Liver (tissue), 9 donors: ENCODE results near the gene TIAM2. TPM values are rescaled to one million over a fixed set of nuclear protein-coding genes. Genes with fewer than 3 reads are reported as not detected.
A peak's percentile ranks its signal among the peaks of the same experiment; 100 is the strongest.

ENCODE experiments used
- DNase-seq: peaks from one replicate; pipeline ENCODE4 v3.0.0-alpha.2; 2017; ENCODE audit warnings: low spot score
- H3K27ac ChIP-seq, 2 donors: one replicate each; pipeline ENCODE4 v1.7.0; 2013; ENCODE audit warnings: inconsistent platforms in 2 of 2, low read length in 2 of 2, control low read depth in 1 of 2, low read depth in 1 of 2, mild to moderate bottlenecking in 1 of 2
- H3K27me3 ChIP-seq, 4 donors: one replicate each; pipeline versions ENCODE4 v1.6.1 to v1.7.0; 2013; ENCODE audit warnings: low read length in 3 of 4, inconsistent platforms in 1 of 4, mild to moderate bottlenecking in 1 of 4, moderate library complexity in 1 of 4; ENCODE audit not compliant: control insufficient read depth in 4 of 4, insufficient read depth in 4 of 4
- H3K36me3 ChIP-seq, 4 donors: one replicate each; pipeline versions ENCODE4 v1.6.1 to v1.7.0; 2013; ENCODE audit warnings: low read length in 3 of 4, mild to moderate bottlenecking in 3 of 4, low read depth in 1 of 4, moderate library complexity in 1 of 4; ENCODE audit not compliant: control insufficient read depth in 4 of 4, insufficient read depth in 3 of 4
- H3K4me1 ChIP-seq, 4 donors: one replicate each; pipeline versions ENCODE4 v1.6.1 to v1.7.0; 2013; ENCODE audit warnings: low read length in 3 of 4, mild to moderate bottlenecking in 3 of 4, moderate library complexity in 1 of 4; ENCODE audit not compliant: control insufficient read depth in 4 of 4, insufficient read depth in 4 of 4
- H3K4me3 ChIP-seq, 3 donors: one replicate each; pipeline versions ENCODE4 v1.6.1 to v1.7.0; 2013; ENCODE audit warnings: low read length in 3 of 3, control low read depth in 1 of 3, low read depth in 1 of 3, mild to moderate bottlenecking in 1 of 3
- H3K9ac ChIP-seq, 2 donors: one replicate each; pipeline ENCODE4 v1.7.0; 2013; ENCODE audit warnings: low read length in 2 of 2, mild to moderate bottlenecking in 2 of 2, moderate library complexity in 2 of 2, control low read depth in 1 of 2, low read depth in 1 of 2
- H3K9me3 ChIP-seq, 4 donors: one replicate each; pipeline versions ENCODE4 v1.6.1 to v1.7.0; 2013; ENCODE audit warnings: low read length in 3 of 4; ENCODE audit not compliant: control insufficient read depth in 4 of 4
- EGR1 ChIP-seq, 2 donors: IDR thresholded peaks; 2 replicates each; pipeline ENCODE4 v1.6.1; 2016 to 2018; ENCODE audit warnings: antibody characterized with exemption in 2 of 2, low read depth in 2 of 2
- FOXA1 ChIP-seq: IDR thresholded peaks from 2 replicates; pipeline ENCODE4 v1.6.1; 2016; ENCODE audit warnings: antibody characterized with exemption
- FOXA2 ChIP-seq: IDR thresholded peaks from 2 replicates; pipeline ENCODE4 v1.6.1; 2016; ENCODE audit warnings: antibody characterized with exemption
- GABPA ChIP-seq, 2 donors: IDR thresholded peaks in 1 of 2; conservative IDR thresholded peaks in 1 of 2; 2 replicates each; pipeline ENCODE4 v1.6.1; 2016; ENCODE audit warnings: antibody characterized with exemption in 2 of 2, mild to moderate bottlenecking in 1 of 2, moderate library complexity in 1 of 2
- HNF4A ChIP-seq, 2 donors: conservative IDR thresholded peaks; 2 replicates each; pipeline ENCODE4 v1.6.1; 2016; ENCODE audit warnings: antibody characterized with exemption in 2 of 2, mild to moderate bottlenecking in 2 of 2
- HNF4G ChIP-seq: IDR thresholded peaks from 2 replicates; pipeline ENCODE4 v1.6.1; 2016; ENCODE audit warnings: antibody characterized with exemption
- JUND ChIP-seq, 2 donors: IDR thresholded peaks; 2 replicates each; pipeline ENCODE4 v1.6.1; 2016; ENCODE audit warnings: antibody characterized with exemption in 2 of 2
- NR2F2 ChIP-seq: IDR thresholded peaks from 2 replicates; pipeline ENCODE4 v1.6.1; 2016; ENCODE audit warnings: antibody characterized with exemption
- RAD21 ChIP-seq, 2 donors: IDR thresholded peaks; 2 replicates each; pipeline ENCODE4 v1.6.1; 2016; ENCODE audit warnings: antibody characterized with exemption in 2 of 2, mild to moderate bottlenecking in 2 of 2
- RXRA ChIP-seq, 2 donors: IDR thresholded peaks; 2 replicates each; pipeline ENCODE4 v1.6.1; 2017 to 2018; ENCODE audit warnings: antibody characterized with exemption in 2 of 2, mild to moderate bottlenecking in 1 of 2
- SP1 ChIP-seq: IDR thresholded peaks from 2 replicates; pipeline ENCODE4 v1.6.1; 2018; ENCODE audit warnings: antibody characterized with exemption, mild to moderate bottlenecking
- TAF1 ChIP-seq: conservative IDR thresholded peaks from 2 replicates; pipeline ENCODE4 v1.6.1; 2016; ENCODE audit warnings: antibody characterized with exemption, mild to moderate bottlenecking
- YY1 ChIP-seq: IDR thresholded peaks from 2 replicates; pipeline ENCODE4 v1.6.1; 2016; ENCODE audit warnings: antibody characterized with exemption, mild to moderate bottlenecking
- WGBS: extraction: QIAGEN DNeasy Blood & Tissue Kit; methylation state at CpG from one replicate; pipeline ENCODE4 v1.1.7; 2013; 5-methylcytosine and 5-hydroxymethylcytosine counted together
- polyA plus RNA-seq, 2 donors: library from polyadenylated mRNA; stranded (reverse) in 1 of 2; unstranded in 1 of 2; fragments of 200-250 nt in 1 of 2; fragments of >200 nt in 1 of 2; fragmentation: Nextera tagmentation in 1 of 2; extraction: Ambion mirVana in 1 of 2; gene quantifications; one replicate each; pipeline versions ENCODE4 v1.2.1 to v1.2.3, GENCODE V29; 2013 to 2015
- total RNA-seq, 2 donors: library from RNA; depleted of rRNA; stranded (reverse); fragments of >200 nt; gene quantifications; one replicate each; pipeline ENCODE4 v1.2.3, GENCODE V29; 2014
- TF ChIP-seq, protein P1 (sequence below): IDR thresholded peaks from 2 replicates; pipeline ENCODE4 v1.6.1; 2016; ENCODE audit warnings: antibody characterized with exemption
- TF ChIP-seq, protein P2 (sequence below): IDR thresholded peaks from 2 replicates; pipeline ENCODE4 v1.6.1; 2016; ENCODE audit warnings: antibody characterized with exemption
- TF ChIP-seq, protein P3 (sequence below): fragments of 150-350 bp; IDR thresholded peaks from 2 replicates; pipeline ENCODE4 v1.5.1; 2017; ENCODE audit warnings: improper control_type of control experiment, low read depth, low read length; ENCODE audit not compliant: missing input control
- TF ChIP-seq, protein P4 (sequence below): IDR thresholded peaks from 2 replicates; pipeline ENCODE4 v1.6.1; 2016; ENCODE audit warnings: antibody characterized with exemption, mild to moderate bottlenecking
- TF ChIP-seq, protein P5 (sequence below): IDR thresholded peaks from 2 replicates; pipeline ENCODE4 v1.6.1; 2016; ENCODE audit warnings: antibody characterized with exemption
- donor health status: healthy.
- donor health status: healthy.
- donor health status: healthy.
- donor health status: healthy.
- donor health status: healthy.

Gene TIAM2
- total and polyA plus RNA-seq, 4 donors = 0.62 to 3.7 (median 2.4) TPM

DNA sequence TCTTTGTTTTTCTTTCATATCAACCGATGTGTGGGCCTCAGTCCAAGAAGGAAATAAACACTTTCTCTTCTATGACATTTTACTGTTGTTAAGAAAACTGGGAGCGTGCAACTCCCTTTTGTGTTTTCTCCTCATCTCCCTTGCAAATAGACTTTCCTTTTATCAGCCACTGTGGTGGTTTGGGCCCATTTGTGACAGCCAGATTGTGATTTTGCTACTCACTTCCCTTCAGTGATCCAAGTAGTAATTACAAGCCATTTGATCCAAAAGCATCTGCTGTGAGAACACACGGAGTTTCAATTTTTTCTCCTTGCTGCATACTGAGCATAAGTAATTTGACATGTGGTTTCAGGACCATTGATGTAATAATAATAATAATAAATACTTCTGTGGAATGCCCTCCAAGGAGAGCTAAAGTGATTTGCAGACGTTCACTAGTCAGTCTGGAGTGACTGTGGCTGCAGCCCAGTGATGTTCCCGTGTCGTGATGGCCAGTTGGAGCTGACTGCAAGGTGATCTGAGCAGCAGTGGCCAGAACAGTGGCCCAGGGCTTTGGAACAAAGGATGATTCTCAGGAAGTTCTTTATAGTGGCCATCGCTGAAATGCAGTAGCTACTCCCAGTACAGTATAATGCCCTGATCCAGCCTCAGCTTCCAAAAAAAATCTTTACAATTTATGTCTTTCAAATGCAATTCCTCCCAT is 176.8 kb downstream of the TIAM2 start:
- Histone ChIP-seq H3K4me3 (no peak overlapping the region), H3K36me3 (no peaks in the 10 kb centered on the region), H3K27me3 (no peaks in the 10 kb centered on the region), H3K27ac (peak overlapping the region in 1 of 2 donors; percentile 16), H3K4me1 (no peaks in the 10 kb centered on the region), H3K9ac (peak overlapping the region in 1 of 2 donors; percentile 22), H3K9me3 (no peaks in the 10 kb centered on the region)
- DNase-seq = no peak
- WGBS = 54% methylated on average over 7 of the region's 7 CpGs
- TF ChIP-seq HNF4A (conservative IDR thresholded peaks at IDR 0.05) (no peak), YY1 (no peak), HNF4G (no peak), NR2F2 (no peak)

DNA sequence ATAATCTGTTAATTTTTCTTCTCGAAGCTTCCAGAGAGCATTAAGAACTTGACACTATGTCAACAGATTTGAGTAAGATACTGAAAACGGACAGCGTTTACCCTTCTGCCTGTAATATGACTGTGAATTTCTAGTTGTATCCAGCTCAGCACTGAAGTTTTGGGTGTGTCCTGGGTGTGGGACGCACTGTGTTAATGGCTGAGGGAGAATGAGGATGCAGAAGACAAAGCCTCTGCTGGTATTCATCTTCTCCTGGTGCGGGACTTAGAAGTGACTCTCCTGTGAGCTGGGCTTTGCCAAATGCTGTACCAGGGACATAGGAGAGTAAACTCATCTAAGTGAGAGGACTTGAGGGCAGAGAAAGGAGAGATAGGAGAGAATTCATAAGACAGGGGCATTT is 178.4 kb downstream of the TIAM2 start:
- no peaks in the 10 kb centered on the region for H3K27me3 ChIP-seq

More for the DNA sequence above, 178.4 kb downstream of the TIAM2 start:
- DNase-seq = no peak
- Histone ChIP-seq H3K4me3 (no peak overlapping the region), H3K9me3 (no peaks in the 10 kb centered on the region), H3K27ac (no peak overlapping the region), H3K9ac (no peak overlapping the region), H3K36me3 (no peaks in the 10 kb centered on the region), H3K4me1 (no peaks in the 10 kb centered on the region)
- 71% methylated on average over 5 of the region's 5 CpGs for WGBS
- TF ChIP-seq, protein P1, sequence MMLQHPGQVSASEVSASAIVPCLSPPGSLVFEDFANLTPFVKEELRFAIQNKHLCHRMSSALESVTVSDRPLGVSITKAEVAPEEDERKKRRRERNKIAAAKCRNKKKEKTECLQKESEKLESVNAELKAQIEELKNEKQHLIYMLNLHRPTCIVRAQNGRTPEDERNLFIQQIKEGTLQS = no peak
- TF ChIP-seq NR2F2 (no peak), EGR1 (IDR thresholded peaks at IDR 0.05; ENCODE audit: low read depth in 2 of 2) (no peak), TAF1 (no peak), FOXA1 (no peak), GABPA (IDR thresholded peaks at IDR 0.05 in 1 of 2, conservative IDR thresholded peaks at IDR 0.05 in 1 of 2) (no peak), FOXA2 (no peak), JUND (IDR thresholded peaks at IDR 0.05) (no peak), HNF4G (no peak), SP1 (no peak), RAD21 (IDR thresholded peaks at IDR 0.05) (no peak), HNF4A (conservative IDR thresholded peaks at IDR 0.05) (no peak), RXRA (IDR thresholded peaks at IDR 0.05) (no peak), YY1 (no peak)
- TF ChIP-seq, protein P2, sequence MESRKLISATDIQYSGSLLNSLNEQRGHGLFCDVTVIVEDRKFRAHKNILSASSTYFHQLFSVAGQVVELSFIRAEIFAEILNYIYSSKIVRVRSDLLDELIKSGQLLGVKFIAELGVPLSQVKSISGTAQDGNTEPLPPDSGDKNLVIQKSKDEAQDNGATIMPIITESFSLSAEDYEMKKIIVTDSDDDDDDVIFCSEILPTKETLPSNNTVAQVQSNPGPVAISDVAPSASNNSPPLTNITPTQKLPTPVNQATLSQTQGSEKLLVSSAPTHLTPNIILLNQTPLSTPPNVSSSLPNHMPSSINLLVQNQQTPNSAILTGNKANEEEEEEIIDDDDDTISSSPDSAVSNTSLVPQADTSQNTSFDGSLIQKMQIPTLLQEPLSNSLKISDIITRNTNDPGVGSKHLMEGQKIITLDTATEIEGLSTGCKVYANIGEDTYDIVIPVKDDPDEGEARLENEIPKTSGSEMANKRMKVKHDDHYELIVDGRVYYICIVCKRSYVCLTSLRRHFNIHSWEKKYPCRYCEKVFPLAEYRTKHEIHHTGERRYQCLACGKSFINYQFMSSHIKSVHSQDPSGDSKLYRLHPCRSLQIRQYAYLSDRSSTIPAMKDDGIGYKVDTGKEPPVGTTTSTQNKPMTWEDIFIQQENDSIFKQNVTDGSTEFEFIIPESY = no peak
- TF ChIP-seq, protein P3, sequence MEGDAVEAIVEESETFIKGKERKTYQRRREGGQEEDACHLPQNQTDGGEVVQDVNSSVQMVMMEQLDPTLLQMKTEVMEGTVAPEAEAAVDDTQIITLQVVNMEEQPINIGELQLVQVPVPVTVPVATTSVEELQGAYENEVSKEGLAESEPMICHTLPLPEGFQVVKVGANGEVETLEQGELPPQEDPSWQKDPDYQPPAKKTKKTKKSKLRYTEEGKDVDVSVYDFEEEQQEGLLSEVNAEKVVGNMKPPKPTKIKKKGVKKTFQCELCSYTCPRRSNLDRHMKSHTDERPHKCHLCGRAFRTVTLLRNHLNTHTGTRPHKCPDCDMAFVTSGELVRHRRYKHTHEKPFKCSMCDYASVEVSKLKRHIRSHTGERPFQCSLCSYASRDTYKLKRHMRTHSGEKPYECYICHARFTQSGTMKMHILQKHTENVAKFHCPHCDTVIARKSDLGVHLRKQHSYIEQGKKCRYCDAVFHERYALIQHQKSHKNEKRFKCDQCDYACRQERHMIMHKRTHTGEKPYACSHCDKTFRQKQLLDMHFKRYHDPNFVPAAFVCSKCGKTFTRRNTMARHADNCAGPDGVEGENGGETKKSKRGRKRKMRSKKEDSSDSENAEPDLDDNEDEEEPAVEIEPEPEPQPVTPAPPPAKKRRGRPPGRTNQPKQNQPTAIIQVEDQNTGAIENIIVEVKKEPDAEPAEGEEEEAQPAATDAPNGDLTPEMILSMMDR = no peak
- TF ChIP-seq, protein P4, sequence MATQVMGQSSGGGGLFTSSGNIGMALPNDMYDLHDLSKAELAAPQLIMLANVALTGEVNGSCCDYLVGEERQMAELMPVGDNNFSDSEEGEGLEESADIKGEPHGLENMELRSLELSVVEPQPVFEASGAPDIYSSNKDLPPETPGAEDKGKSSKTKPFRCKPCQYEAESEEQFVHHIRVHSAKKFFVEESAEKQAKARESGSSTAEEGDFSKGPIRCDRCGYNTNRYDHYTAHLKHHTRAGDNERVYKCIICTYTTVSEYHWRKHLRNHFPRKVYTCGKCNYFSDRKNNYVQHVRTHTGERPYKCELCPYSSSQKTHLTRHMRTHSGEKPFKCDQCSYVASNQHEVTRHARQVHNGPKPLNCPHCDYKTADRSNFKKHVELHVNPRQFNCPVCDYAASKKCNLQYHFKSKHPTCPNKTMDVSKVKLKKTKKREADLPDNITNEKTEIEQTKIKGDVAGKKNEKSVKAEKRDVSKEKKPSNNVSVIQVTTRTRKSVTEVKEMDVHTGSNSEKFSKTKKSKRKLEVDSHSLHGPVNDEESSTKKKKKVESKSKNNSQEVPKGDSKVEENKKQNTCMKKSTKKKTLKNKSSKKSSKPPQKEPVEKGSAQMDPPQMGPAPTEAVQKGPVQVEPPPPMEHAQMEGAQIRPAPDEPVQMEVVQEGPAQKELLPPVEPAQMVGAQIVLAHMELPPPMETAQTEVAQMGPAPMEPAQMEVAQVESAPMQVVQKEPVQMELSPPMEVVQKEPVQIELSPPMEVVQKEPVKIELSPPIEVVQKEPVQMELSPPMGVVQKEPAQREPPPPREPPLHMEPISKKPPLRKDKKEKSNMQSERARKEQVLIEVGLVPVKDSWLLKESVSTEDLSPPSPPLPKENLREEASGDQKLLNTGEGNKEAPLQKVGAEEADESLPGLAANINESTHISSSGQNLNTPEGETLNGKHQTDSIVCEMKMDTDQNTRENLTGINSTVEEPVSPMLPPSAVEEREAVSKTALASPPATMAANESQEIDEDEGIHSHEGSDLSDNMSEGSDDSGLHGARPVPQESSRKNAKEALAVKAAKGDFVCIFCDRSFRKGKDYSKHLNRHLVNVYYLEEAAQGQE = no peak
- TF ChIP-seq, protein P5, sequence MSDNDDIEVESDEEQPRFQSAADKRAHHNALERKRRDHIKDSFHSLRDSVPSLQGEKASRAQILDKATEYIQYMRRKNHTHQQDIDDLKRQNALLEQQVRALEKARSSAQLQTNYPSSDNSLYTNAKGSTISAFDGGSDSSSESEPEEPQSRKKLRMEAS = no peak
